ENCODE measurements around the gene CAMK1D. TPM values are rescaled to one million over a fixed set of nuclear protein-coding genes. Genes with fewer than 3 reads are reported as not detected.
"Not testable (repeated sequence)": the region's sequence is repeated elsewhere in the genome, so short reads cannot be mapped to it uniquely, and the experiment has no call there.

The CAMK1D gene
- polyA plus RNA-seq, 1 donor, result 11.9 TPM

DNA sequence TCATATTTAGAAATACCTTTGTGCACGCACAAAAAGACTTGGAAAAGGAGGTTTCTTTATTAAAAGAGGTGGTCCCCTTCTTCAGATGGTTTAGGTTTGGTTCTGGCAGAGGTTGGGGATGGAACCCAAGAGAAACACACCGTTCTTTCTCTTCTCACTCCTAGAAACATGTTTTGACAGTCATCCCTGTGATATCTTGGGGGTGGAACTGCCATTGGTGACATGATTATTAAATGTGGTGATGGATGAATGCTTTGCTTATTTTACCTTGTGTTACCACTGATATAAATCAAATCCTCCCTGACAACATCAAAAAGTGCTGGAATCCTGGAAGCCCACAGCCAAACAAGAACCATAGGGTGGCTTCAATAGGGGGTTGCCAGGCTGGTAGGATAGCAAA lies 505.6 kb downstream of the CAMK1D start:
- no peak for DNase-seq

DNA sequence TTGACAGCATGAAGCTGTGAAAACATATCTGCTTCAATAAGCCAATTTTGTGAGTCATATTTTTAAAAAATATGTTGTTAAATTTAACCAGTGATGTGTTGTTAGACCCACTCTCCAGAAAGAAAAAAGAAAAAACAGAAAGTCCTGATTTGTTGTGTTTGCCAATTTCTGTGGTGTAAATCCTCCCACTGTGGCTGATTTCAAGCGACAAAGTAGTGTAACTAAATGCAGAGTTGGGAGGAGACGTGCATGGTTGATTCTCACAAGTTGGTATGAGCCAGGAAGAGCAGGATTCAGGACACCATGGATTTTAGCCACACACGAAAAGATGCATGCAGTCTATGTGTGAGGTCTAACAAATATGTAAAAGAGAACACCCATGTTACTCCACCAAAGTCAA lies 513.1 kb downstream of the CAMK1D start:
- DNase-seq, result no peak

DNA sequence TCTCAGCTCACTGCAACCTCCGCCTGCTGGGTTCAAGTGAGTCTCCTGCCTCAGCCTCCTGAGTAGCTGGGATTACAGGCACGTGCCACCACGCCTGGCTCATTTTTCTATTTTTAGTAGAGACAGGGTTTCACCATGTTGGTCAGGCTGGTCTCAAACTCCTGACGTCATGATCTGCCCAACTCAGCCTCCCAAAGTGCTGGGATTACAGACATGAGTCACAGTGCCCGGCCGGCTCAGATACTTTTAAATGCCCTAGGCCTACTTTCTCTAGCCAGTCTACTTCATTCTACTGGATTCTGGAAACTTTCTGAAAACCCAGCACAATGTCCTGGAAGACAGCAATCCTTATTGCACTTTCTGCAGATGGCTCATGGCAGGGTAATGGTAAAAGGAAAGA lies 516.2 kb downstream of the CAMK1D start:
- DNase-seq, result not testable (repeated sequence)

DNA sequence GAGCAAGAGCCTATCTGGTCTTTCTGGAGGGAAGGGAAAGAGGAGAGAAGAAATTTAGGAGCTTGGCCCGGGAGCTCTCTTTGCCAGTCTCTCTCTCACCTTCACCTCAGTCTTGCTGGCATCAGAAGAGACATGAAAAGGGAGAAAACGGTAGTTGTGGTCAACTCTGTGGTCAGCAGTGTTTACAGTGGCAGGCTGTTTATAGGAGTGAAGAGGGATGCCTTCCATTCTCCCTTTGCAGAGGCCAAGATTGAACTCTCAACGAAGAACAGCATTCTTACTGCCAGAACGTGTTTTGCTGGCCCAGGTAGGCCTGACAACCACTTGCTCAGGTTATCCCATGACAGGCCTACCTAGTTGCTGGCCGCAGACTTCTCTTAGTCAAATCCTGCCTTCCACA lies 518.9 kb downstream of the CAMK1D start:
- DNase-seq, result no peak

DNA sequence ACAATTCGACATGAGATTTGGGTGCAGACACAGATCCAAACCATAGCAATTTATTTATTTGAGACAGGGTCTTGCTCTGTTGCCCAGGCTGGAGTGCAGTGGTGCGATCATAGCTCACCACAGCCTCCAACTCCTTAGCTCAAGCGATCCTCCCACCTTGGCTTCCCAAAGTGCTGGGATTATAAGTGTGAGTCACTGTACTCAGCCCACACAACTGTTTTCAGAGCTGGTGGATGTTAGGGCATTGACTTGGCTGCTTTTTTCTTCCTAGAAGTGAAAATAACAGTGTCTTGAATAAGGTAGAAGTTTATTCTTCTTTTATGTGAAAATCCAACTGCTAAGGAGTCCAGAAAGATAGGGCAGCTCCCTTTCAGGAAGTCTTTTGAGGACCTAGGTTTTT lies 520.1 kb downstream of the CAMK1D start:
- no peak for DNase-seq

DNA sequence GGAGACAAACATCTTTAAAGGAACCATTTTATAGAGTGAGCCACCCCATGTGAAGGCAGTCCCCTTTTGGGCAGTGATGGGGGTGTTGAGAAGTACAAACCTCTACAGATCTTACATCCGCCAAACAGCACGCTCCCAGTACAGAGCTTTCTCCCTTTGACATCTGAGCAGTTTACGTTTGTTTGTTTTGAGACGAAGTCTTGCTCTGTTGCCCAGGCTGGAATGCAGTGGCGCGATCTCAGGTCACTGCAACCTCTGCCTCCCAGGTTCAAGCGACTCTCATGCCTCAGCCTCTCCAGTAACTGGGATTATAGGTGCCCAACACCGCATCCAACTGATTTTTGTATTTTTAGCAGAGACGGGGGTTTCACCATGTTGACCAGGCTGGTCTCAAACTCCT lies 523.2 kb downstream of the CAMK1D start:
- DNase-seq, result no peak

DNA sequence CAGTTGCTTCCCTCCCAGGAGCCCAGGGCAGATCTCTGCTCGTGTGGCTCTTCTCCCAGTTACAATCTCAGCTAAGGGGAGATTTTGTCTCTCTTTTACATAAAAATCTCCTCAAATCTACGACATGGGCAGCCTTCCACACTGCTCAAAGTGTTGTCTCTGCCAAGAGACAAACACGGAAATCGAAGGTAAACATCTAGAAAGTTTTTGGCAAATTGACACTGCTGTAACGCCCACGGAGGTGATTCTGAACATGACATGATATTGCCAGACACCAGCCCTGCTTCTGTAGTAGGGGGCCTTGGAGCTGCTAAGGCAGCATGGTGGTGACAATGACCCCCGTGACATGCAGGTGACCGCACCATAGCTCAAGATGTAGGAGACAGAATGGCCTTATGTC lies 523.8 kb downstream of the CAMK1D start:
- DNase-seq, result no peak

DNA sequence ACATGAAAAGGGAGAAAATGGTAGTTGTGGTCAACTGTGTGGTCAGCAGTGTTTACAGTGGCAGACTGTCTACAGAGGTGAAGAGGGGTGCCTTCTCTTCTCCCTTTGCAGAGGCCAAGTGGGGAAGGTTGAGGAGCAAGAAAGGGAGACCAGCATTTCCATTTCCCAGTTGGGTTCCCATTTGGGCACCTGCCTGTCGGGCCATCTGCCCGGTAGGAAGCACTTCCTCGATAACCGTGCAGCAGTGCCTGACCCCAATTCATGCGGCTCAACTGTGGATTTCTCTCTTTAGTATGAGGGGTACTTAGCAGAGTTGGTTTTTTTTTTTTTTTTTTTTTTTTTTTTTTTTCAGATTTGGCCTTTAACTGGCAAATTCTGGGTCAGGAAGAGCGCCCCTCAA lies 525.2 kb downstream of the CAMK1D start:
- DNase-seq, result no peak

DNA sequence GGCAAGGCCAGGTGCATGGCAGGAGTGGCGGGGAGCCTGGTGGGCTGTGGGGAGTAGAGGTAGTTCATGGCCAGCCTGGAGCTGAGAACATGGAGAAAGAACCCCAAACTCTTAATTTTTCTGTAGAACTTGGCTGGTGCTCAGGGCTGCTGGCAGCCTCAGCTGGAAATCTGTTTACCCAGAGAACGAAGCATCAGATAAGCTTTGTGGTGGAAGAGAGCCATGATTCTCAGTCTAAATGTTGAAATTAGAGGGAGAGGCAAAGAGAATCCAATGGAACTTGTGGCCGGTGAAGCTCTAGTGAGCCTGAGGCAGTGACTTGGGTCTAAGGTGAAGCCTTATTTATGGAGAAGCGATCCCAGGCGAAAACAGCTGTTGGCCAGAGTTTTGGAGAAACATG lies 525.8 kb downstream of the CAMK1D start:
- DNase-seq, result no peak

DNA sequence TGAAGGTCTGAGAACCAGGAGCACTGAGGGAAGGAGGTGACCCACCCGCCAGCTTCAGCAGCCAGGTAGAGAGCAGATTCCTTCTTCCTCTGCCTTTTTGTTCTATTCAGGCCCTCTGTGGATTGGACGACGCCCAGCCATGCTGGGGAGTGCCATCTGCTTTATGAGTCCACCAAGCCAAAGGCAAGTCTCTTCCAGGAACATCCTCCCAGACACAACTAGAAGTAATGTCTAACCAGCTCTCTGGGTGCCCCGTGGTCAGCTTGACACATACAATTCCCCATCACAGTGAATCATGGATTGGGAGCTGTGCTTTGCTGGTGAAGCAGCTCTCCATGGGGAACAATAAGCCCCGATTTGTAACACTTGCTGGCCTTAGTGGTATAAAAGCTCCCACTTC lies 526.9 kb downstream of the CAMK1D start:
- no peak for DNase-seq

DNA sequence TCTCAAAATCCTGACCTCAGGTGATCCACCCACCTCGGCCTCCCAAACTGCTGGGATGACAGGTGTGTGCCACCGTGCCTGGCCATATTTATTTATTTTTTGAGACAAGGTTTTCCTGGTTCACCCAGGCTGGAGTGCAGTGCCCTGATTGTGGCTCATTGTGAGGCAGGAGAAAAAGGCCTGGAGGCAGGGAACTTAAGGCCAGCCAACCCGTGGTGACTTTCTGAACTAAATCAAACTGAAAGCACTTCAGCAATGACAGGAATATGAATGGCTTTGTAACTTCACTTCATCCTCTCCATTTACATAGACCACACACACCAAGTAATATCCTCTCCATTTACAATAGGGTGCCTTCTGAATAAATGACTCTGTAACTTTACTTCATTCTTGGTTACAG lies 527.8 kb downstream of the CAMK1D start:
- DNase-seq, result no peak

DNA sequence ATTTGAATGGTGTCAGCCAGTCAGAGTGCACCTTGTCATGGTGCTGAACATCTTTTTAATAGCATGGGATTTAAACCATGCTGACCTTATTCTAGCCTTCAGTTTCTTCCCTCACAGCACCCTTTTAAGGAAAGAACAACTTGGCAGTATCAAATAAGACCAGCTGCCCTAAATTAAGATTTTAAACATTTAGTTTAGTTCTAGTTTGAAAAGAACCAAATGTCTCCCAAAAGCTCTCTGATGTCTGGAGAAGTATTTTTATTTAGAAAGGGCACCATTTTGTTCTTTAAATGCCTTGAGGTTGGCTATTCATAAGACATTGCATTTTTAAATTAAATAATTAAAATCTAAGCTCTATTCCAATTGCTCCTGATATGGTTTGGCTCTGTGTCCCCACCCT lies 531.1 kb downstream of the CAMK1D start:
- DNase-seq, result no peak

DNA sequence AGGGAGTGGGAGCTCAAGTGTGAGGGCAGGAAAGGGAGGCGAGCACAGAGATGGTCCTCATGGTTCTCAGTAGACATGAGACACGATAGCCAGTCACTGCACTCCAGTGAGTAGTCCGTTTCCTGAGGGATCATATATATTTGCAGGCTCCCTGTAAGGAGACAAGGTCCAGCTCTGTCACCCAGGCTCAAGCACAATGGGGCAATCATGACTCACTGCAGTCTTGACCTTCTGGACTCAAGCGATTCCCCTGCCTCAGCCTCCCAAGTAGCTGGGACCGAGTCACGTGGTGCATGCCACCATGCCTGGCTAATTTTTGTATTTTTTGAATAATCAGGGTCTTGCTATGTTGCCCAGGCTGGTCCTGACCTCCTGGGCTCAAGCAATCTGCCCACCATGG lies 535.5 kb downstream of the CAMK1D start:
- no peak for DNase-seq

Other genes starting within 250 kb of the CAMK1D start
- gene SEC61A2, start 219.9 kb upstream of the CAMK1D start, polyA plus RNA-seq (ENCODE audit: insufficient read length), result 32.3 TPM
- gene NUDT5, start 153.7 kb upstream of the CAMK1D start, polyA plus RNA-seq (ENCODE audit: insufficient read length), result 93.3 TPM
- gene CDC123, start 153.4 kb upstream of the CAMK1D start, polyA plus RNA-seq (ENCODE audit: insufficient read length), result 132 TPM

Data from left kidney (tissue), 2 donors.